Mammary epithelial cell (primary cell): ENCODE results near the gene BICDL2.

ENCODE experiments used
- CTCF ChIP-seq, 2 donors: IDR thresholded peaks in 1 of 2; conservative IDR thresholded peaks in 1 of 2; 2 replicates each; pipeline ENCODE4 v1.5.1; 2011 to 2012; ENCODE audit warnings: inconsistent platforms in 2 of 2, low read length in 2 of 2, mild to moderate bottlenecking in 2 of 2, control low read depth in 1 of 2, low read depth in 1 of 2; ENCODE audit not compliant: insufficient read depth in 1 of 2; ENCODE audit errors: extremely low read depth in 1 of 2
- EZH2 ChIP-seq: IDR thresholded peaks from 2 replicates; pipeline ENCODE4 v1.6.1; 2012; ENCODE audit warnings: low read length, inconsistent platforms, borderline replicate concordance

GRCh38 chr16:3076577-3076976 is 39.8 kb upstream of the BICDL2 start:
- TF ChIP-seq EZH2, result no peak
- no peak for TF ChIP-seq CTCF (conservative IDR thresholded peaks at IDR 0.05 in 1 of 2, IDR thresholded peaks at IDR 0.05 in 1 of 2; ENCODE audit: extremely low read depth in 1 of 2, insufficient read depth in 1 of 2, low read depth in 1 of 2, low read length in 2 of 2)
